Activated B cell treated with CpG ODN at 0.5 μM for 24 hours (primary cell): ENCODE data around the gene VCX2. TPM values are rescaled to one million over a fixed set of nuclear protein-coding genes. Genes with fewer than 3 reads are reported as not detected.

Experiments used
- ATAC-seq: fragments of 200-7000 bp; cut with Tn5 transposase; one replicate; pipeline ENCODE4 v1.10.0; 2021; ENCODE audit warnings: low read depth, mild to moderate bottlenecking, moderate library complexity
- CTCF ChIA-PET: fragments of 350-600 bp; sonication (Branson Sonifier 250); formaldehyde crosslinking; loops from one replicate; lab custom pipeline; 2021; ENCODE audit warnings: antibody characterized with exemption; lab: Charles Lee
- POLR2A ChIA-PET: fragments of 350-600 bp; sonication (Branson Sonifier 250); formaldehyde crosslinking; loops from one replicate; lab custom pipeline; 2021; ENCODE audit warnings: antibody characterized with exemption; lab: Charles Lee
- DNase-seq: peaks from one replicate; pipeline ENCODE4 v3.0.0; 2022
- H3K27ac Mint-ChIP-seq: one replicate; pipeline ENCODE4 v1.8.0; 2020; ENCODE audit warnings: mixed read lengths
- H3K27me3 Mint-ChIP-seq: one replicate; pipeline ENCODE4 v1.8.0; 2021; ENCODE audit warnings: mixed read lengths
- H3K36me3 Mint-ChIP-seq: one replicate; pipeline ENCODE4 v1.8.0; 2021; ENCODE audit warnings: low read depth, mixed read lengths
- H3K4me1 Mint-ChIP-seq: one replicate; pipeline ENCODE4 v1.8.0; 2021; ENCODE audit warnings: mixed read lengths
- H3K4me3 Mint-ChIP-seq: one replicate; pipeline ENCODE4 v1.8.0; 2020; ENCODE audit warnings: mild to moderate bottlenecking, mixed read lengths
- H3K9me3 Mint-ChIP-seq: one replicate; pipeline ENCODE4 v1.8.0; 2020; ENCODE audit warnings: mixed read lengths
- intact Hi-C: fragments of 100-400 bp; cut with micrococcal nuclease; formaldehyde crosslinking; loops from one replicate; pipeline ENCODE4 v1.15.1; 2024
- total RNA-seq: library from RNA; stranded (reverse); gene quantifications from 2 replicates; pipeline ENCODE4 v1.2.3, GENCODE V29; 2022
- TF ChIP-seq, protein P1 (sequence below): fragments of 200-600 bp; IDR thresholded peaks from one replicate; pipeline ENCODE4 v1.8.0; 2022; ENCODE audit warnings: antibody characterized with exemption, mild to moderate bottlenecking

The VCX2 gene
- total RNA-seq, 1 donor from 2014 or later, result not detected

DNA sequence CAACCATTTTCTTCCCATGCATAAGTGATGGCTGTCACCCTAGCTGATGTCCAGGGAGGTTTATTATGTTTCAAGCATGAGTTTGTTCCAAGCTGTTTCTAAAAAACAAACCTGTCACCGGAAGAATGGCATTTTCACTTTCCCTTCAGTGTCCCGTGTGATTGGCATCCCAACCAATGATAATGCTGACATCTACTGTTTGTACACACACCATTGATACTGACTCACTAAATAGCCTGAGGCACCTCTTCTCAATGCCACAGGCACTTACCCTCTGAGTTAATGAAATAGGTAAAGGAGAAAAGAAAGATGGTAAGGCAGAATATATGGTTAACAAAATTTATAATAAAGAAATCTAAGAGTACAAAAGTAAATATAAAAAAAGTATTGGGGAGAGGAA lies 23.1 kb upstream of the VCX2 start:
- no peaks in the 10 kb centered on the region for H3K36me3 Mint-ChIP-seq
- DNase-seq (no peak), ATAC-seq (no peak)
- no peak overlapping the region for H3K27ac Mint-ChIP-seq
- ChIA-PET CTCF (no interaction called here), POLR2A (no interaction called here)
- H3K4me1 Mint-ChIP-seq, result no peaks in the 10 kb centered on the region
- intact Hi-C loops, result no loop called here
- TF ChIP-seq, protein P1, sequence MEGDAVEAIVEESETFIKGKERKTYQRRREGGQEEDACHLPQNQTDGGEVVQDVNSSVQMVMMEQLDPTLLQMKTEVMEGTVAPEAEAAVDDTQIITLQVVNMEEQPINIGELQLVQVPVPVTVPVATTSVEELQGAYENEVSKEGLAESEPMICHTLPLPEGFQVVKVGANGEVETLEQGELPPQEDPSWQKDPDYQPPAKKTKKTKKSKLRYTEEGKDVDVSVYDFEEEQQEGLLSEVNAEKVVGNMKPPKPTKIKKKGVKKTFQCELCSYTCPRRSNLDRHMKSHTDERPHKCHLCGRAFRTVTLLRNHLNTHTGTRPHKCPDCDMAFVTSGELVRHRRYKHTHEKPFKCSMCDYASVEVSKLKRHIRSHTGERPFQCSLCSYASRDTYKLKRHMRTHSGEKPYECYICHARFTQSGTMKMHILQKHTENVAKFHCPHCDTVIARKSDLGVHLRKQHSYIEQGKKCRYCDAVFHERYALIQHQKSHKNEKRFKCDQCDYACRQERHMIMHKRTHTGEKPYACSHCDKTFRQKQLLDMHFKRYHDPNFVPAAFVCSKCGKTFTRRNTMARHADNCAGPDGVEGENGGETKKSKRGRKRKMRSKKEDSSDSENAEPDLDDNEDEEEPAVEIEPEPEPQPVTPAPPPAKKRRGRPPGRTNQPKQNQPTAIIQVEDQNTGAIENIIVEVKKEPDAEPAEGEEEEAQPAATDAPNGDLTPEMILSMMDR, result no peak
- H3K4me3 Mint-ChIP-seq, result no peak overlapping the region
- H3K9me3 Mint-ChIP-seq, result no peaks in the 10 kb centered on the region
- no peaks in the 10 kb centered on the region for H3K27me3 Mint-ChIP-seq

DNA sequence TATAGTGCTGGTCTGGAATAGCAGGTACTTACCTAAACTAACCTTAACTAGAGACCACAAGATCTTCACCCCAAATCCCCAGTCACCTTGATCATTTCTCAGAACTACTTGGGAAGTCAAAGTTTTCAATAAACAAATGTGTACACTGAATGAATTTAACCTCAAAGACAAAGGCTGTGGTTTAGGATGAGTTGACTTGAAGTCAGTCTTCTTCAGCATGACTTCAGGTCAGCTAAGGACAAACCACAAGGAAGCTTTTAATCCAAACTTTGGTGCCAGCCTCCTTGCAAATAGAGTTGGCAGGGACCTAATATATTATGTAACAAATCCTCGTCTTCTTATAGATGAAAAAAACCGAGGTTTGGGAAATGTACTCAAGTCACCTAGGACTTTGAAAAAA lies 21.2 kb upstream of the VCX2 start:
- intact Hi-C loops, result no loop called here
- H3K4me1 Mint-ChIP-seq, result no peaks in the 10 kb centered on the region
- H3K9me3 Mint-ChIP-seq, result no peaks in the 10 kb centered on the region
- CTCF ChIA-PET, result no interaction called here
- H3K4me3 Mint-ChIP-seq, result no peak overlapping the region
- H3K27me3 Mint-ChIP-seq, result no peaks in the 10 kb centered on the region
- no peak for DNase-seq
- TF ChIP-seq, protein P1, result no peak
- H3K27ac Mint-ChIP-seq, result no peak overlapping the region
- no peaks in the 10 kb centered on the region for H3K36me3 Mint-ChIP-seq
- no peak for ATAC-seq
- POLR2A ChIA-PET, result no interaction called here

DNA sequence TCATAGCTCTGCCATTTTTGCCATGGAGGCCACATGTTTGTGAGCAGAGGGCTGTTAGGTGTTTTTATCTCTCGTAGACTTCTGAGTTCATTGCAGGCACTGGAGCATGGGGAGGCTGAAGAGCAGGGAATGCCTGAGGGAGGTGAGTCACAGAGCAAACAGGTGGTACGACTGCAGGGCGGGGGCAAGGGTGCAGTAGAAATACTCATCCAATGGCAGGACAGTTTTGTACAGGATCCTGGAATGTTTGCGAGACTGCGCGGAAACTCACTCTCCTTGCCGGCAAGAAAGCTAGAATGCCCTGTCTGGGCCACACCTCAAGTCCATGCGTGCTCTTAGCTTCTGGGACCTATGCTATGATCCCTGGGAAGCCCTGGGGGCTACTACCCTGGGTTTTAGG lies 20.0 kb upstream of the VCX2 start:
- Mint-ChIP-seq H3K4me1 (no peaks in the 10 kb centered on the region), H3K27ac (no peak overlapping the region), H3K27me3 (no peaks in the 10 kb centered on the region), H3K36me3 (no peaks in the 10 kb centered on the region), H3K9me3 (no peaks in the 10 kb centered on the region), H3K4me3 (no peak overlapping the region)
- ChIA-PET POLR2A (no interaction called here), CTCF (no interaction called here)
- DNase-seq (no peak), ATAC-seq (no peak)
- intact Hi-C loops, result no loop called here
- TF ChIP-seq, protein P1, result no peak

DNA sequence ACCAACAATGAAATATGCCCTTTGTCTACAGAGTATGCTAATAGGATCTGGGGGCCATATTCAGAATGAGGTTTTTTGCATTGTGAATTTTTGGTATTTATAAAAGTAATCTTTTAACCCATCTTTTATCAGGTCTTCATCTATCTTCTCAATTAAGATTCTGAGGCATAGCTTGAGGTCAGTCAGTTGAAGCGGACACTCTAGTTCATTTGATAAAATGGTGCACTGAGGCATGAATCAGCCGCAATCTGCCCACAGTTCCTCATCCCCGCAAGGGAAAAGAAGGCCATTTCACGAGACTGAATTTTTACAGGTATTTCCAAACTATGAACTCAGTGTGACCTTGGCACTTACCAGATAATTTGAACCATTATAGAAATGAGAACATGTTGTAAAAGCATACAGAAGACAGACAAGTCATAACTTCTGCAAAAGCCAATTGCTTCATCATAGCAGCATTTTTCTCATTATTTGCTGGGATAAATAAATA lies 19.3 kb upstream of the VCX2 start:
- Mint-ChIP-seq H3K27me3 (no peaks in the 10 kb centered on the region), H3K4me3 (no peak overlapping the region), H3K36me3 (no peaks in the 10 kb centered on the region), H3K27ac (no peak overlapping the region), H3K4me1 (no peaks in the 10 kb centered on the region), H3K9me3 (no peaks in the 10 kb centered on the region)
- CTCF ChIA-PET, result no interaction called here
- POLR2A ChIA-PET, result no interaction called here
- no peak for DNase-seq
- ATAC-seq, result no peak
- intact Hi-C loops, result no loop called here
- TF ChIP-seq, protein P1, result no peak

DNA sequence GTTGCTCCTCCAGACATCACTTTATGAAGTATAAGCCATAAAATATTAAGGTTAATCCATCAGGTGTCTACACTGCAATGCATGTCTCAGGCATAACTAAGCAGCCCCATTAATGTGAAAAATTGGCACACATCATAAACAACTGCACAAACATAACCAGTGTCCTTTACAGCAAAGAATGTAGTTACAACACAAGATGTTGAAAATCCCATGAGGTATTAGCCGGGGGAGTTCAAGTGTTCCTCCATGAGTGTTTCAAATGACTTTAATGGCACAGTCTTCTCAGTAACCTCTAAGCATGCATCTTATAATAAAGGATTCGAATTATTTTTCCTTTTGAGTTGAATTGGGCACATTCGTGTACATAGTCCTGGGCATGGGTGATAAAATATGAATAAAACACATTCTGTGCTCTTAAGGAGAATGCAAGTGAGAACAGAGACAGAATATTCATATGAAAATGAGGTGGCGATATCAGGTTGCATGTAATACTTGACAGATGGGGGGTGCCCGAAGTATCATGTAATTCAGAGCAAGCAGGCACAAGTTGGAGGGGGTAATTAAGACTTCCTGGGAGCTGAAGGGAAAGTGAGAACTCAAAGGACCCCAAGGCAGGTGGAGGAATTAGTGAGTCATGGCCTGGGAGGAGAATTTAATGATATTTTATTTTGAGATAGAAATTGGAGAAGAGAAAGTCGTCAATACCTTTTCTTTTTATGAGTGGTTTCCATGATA lies 18.2 kb upstream of the VCX2 start:
- TF ChIP-seq, protein P1, result no peak
- no peaks in the 10 kb centered on the region for H3K4me1 Mint-ChIP-seq

More for the DNA sequence above, 18.2 kb upstream of the VCX2 start:
- Mint-ChIP-seq H3K36me3 (no peaks in the 10 kb centered on the region), H3K4me3 (no peak overlapping the region), H3K27ac (no peak overlapping the region), H3K27me3 (no peaks in the 10 kb centered on the region), H3K9me3 (peaks cover 2% of the 10 kb centered on the region)
- no peak for ATAC-seq
- DNase-seq, result no peak
- ChIA-PET POLR2A (no interaction called here), CTCF (no interaction called here)
- intact Hi-C loops, result no loop called here
